Smooth muscle cell of the coronary artery (primary cell): ENCODE results near the gene OR6C4. TPM values are rescaled to one million over a fixed set of nuclear protein-coding genes. Genes with fewer than 3 reads are reported as not detected.

ENCODE experiments used
- total RNA-seq: library from RNA; depleted of rRNA; stranded (reverse); fragments of >200 nt; gene quantifications from 2 replicates; pipeline ENCODE4 v1.2.3, GENCODE V29; 2014; ENCODE audit warnings: low replicate concordance

Gene OR6C4
- not detected in 2 replicates for total RNA-seq

DNA sequence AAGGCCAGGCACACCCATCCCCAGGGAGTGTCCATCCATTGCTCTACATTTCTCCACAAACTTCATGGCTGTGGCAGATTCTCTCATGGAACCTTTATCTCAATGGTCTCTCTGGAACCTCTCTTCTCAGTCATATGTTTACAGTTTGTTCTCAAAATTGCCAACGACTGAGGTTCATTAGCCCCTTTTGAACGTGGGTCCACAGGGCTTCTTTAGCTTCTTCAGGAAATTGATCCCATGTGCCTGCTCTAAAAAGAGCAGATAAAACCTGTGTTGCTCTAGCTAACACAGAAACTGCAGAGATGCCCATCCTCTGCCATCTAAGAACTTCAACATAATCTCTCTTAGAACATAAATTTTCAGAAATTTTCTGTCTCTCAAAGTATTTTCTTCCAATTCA lies at the start of gene OR6C4:
Gene OR6C4 (plus strand): TSS at position 301 of the 400 bp plus-strand sequence. CDS start 1,625 bp downstream, outside the sequence.

DNA sequence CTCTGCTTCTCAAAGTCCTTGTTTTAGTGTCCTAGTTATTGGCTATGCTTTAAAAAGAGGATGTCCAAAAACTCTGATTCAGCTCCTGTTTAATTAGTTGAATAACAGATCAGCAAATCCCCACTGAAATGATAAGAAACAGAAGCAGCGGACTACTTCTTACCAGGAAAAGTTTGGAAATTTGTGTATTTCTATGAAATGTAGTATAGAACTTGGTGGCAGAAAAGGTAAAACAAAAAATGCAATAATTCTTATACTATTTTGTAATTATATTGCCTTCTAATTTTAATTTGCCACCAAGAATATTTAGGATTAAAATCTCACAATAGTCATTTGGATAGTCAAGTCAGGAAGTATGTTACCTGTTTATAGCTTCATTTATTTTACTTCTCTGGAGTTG lies 22.8 kb downstream of the OR6C4 start, which contains the start of gene OR2AP1:
Gene OR2AP1 (plus strand): TSS at position 301 of the 400 bp plus-strand sequence. CDS start 1,947 bp downstream, outside the sequence.

Other genes with a start within 250 kb of the OR6C4 start
- gene OR6C1, start 235.3 kb upstream of the OR6C4 start, total RNA-seq, result not detected in 2 replicates
- gene OR6C3, start 218.9 kb upstream of the OR6C4 start, total RNA-seq, result not detected in 2 replicates
- not detected in 2 replicates for gene OR6C75, start 186.6 kb upstream of the OR6C4 start, total RNA-seq
- gene OR6C65, start 149.1 kb upstream of the OR6C4 start, total RNA-seq, result not detected in 2 replicates
- gene OR6C76, start 123.3 kb upstream of the OR6C4 start, total RNA-seq, result not detected in 2 replicates
- not detected in 2 replicates for gene OR6C2, start 105.5 kb upstream of the OR6C4 start, total RNA-seq
- gene OR6C70, start 79.5 kb upstream of the OR6C4 start, total RNA-seq, result not detected in 2 replicates
- not detected in 2 replicates for gene OR6C68, start 57.2 kb upstream of the OR6C4 start, total RNA-seq
- not detected in 2 replicates for gene OR2AP1, start 22.9 kb downstream of the OR6C4 start, total RNA-seq
- not detected in 2 replicates for gene OR10P1, start 87.3 kb downstream of the OR6C4 start, total RNA-seq
- 3.8 and 72.7 TPM in 2 replicates for gene ITGA7, start 158.3 kb downstream of the OR6C4 start, total RNA-seq
- gene BLOC1S1, start 166.4 kb downstream of the OR6C4 start, total RNA-seq, result 82.0 and 115 TPM in 2 replicates
- 3.8 and 65.1 TPM in 2 replicates for gene RDH5, start 170.8 kb downstream of the OR6C4 start, total RNA-seq
- 2,585 and 6,003 TPM in 2 replicates for gene CD63, start 179.4 kb downstream of the OR6C4 start, total RNA-seq
- gene GDF11, start 193.5 kb downstream of the OR6C4 start, total RNA-seq, result 2.7 and 3.3 TPM in 2 replicates